Activated CD4-positive, alpha-beta T cell treated with anti-CD3 and anti-CD28 coated beads, Interleukin-2, Interleukin-4, amounts not matched to agents 100 ng/mL and 50 ng/mL, durations not matched to agents 16 hours and 8 hours (primary cell): Measurements from ENCODE around the gene CDK5R2.
A peak's percentile ranks its signal among the peaks of the same experiment; 100 is the strongest.
"Not testable (repeated sequence)": the region's sequence is repeated elsewhere in the genome, so short reads cannot be mapped to it uniquely, and the experiment has no call there.

Experiments
- DNase-seq: peaks from one replicate; pipeline ENCODE4 v3.0.0-alpha.2; 2020; ENCODE audit warnings: low spot score

CDK5R2 gene

GRCh38 chr2:218959141-218959731, at the start of gene CDK5R2:
CDK5R2 (plus strand) TSS chr2:218959666; CDS start chr2:218959821, 155 bp downstream.
- DNase-seq: peak; percentile 88

- no peak for DNase-seq
These were observed 48.7 kb upstream of the CDK5R2 start for GRCh38 chr2:218910741-218911140.

GRCh38 chr2:218920504-218920903, 39.0 kb upstream of the CDK5R2 start:
- DNase-seq: no peak

GRCh38 chr2:218924757-218925156, 34.7 kb upstream of the CDK5R2 start:
- DNase-seq: no peak

GRCh38 chr2:218925434-218925833, 34.0 kb upstream of the CDK5R2 start:
- DNase-seq: no peak

GRCh38 chr2:218927422-218927821, 32.0 kb upstream of the CDK5R2 start:
- DNase-seq: no peak

GRCh38 chr2:218927876-218928275, 31.6 kb upstream of the CDK5R2 start:
- no peak for DNase-seq

GRCh38 chr2:218930488-218930887, 29.0 kb upstream of the CDK5R2 start:
- not testable (repeated sequence) for DNase-seq

GRCh38 chr2:218931751-218932150, 27.7 kb upstream of the CDK5R2 start:
- not testable (repeated sequence) for DNase-seq

- no peak for DNase-seq
These were observed 14.6 kb upstream of the CDK5R2 start for GRCh38 chr2:218944759-218945404.

GRCh38 chr2:218946621-218947020, 12.8 kb upstream of the CDK5R2 start:
- no peak for DNase-seq

- DNase-seq: no peak
These were observed 7.3 kb upstream of the CDK5R2 start for GRCh38 chr2:218952160-218952559.

GRCh38 chr2:218953366-218953954, 6.0 kb upstream of the CDK5R2 start:
- DNase-seq: no peak

GRCh38 chr2:218954541-218955300, 4.7 kb upstream of the CDK5R2 start:
- no peak for DNase-seq

GRCh38 chr2:218956039-218956438, 3.4 kb upstream of the CDK5R2 start:
- DNase-seq: no peak

- no peak for DNase-seq
These were observed 1.8 kb upstream of the CDK5R2 start for GRCh38 chr2:218957671-218958070.

GRCh38 chr2:218958276-218958675, 1.2 kb upstream of the CDK5R2 start:
- no peak for DNase-seq

GRCh38 chr2:218959761-218960308, 369 bp downstream of the CDK5R2 start:
- no peak for DNase-seq

- DNase-seq: no peak
These were observed 1.1 kb downstream of the CDK5R2 start for GRCh38 chr2:218960309-218961165.

- DNase-seq: no peak
These were observed 1.8 kb downstream of the CDK5R2 start for GRCh38 chr2:218961229-218961628.
